Prostate gland (tissue), 2 donors: ENCODE measurements around the gene UBE2D2.
"Not testable (repeated sequence)": the region's sequence is repeated elsewhere in the genome, so short reads cannot be mapped to it uniquely, and the experiment has no call there.

Source experiments
- CTCF ChIP-seq, 4 experiments: fragments of 200-600 bp in 2 of 4; fragments of 450-650 bp in 2 of 4; sonication (generic) in 2 of 4; IDR thresholded peaks; 1 replicate in 3 of 4; 2 replicates in 1 of 4; pipeline ENCODE4 v1.5.1; 2016 to 2019; ENCODE audit warnings: antibody characterized with exemption in 4 of 4, mild to moderate bottlenecking in 2 of 4, moderate library complexity in 2 of 4
- POLR2A ChIP-seq: fragments of 450-650 bp; IDR thresholded peaks from one replicate; pipeline ENCODE4 v1.6.1; 2016; ENCODE audit warnings: antibody characterized with exemption, mild to moderate bottlenecking

GRCh38 chr5:139593076-139593475 lies 31.9 kb downstream of the UBE2D2 start:
- TF ChIP-seq CTCF (IDR thresholded peaks at IDR 0.05); POLR2A: not testable (repeated sequence)
